Aorta (tissue), 5 donors: ENCODE data around the gene GRIK4. TPM values are rescaled to one million over a fixed set of nuclear protein-coding genes. Genes with fewer than 3 reads are reported as not detected.
A peak's percentile ranks its signal among the peaks of the same experiment; 100 is the strongest.

Experiments
- ATAC-seq: fragments of 200-7000 bp; cut with Tn5 transposase; one replicate; pipeline ENCODE4 v1.9.1; 2022; ENCODE audit warnings: moderate library complexity; ENCODE audit not compliant: low FRiP score
- DNase-seq, 2 donors: peaks; one replicate each; pipeline ENCODE4 v3.0.0-alpha.2; 2020
- H3K27ac ChIP-seq, 2 donors: one replicate each; pipeline ENCODE4 v1.5.1; 2013; ENCODE audit warnings: low read length in 2 of 2, mild to moderate bottlenecking in 2 of 2, moderate library complexity in 2 of 2, control low read depth in 1 of 2, inconsistent platforms in 1 of 2, low read depth in 1 of 2
- H3K27me3 ChIP-seq, 2 donors: one replicate each; pipeline ENCODE4 v1.6.1; 2013; ENCODE audit warnings: control low read depth in 1 of 2, low read length in 1 of 2, mild to moderate bottlenecking in 1 of 2, moderate library complexity in 1 of 2; ENCODE audit not compliant: insufficient read depth in 2 of 2, control insufficient read depth in 1 of 2
- H3K36me3 ChIP-seq, 2 donors: one replicate each; pipeline ENCODE4 v1.6.1; 2013; ENCODE audit warnings: control low read depth in 1 of 2, low read length in 1 of 2, mild to moderate bottlenecking in 1 of 2; ENCODE audit not compliant: insufficient read depth in 2 of 2, control insufficient read depth in 1 of 2
- H3K4me1 ChIP-seq, 2 donors: one replicate each; pipeline ENCODE4 v1.6.1; 2013; ENCODE audit warnings: low read length in 2 of 2, control low read depth in 1 of 2, mild to moderate bottlenecking in 1 of 2, moderate library complexity in 1 of 2; ENCODE audit not compliant: insufficient read depth in 2 of 2, control insufficient read depth in 1 of 2
- H3K4me3 ChIP-seq, 2 donors: one replicate each; pipeline ENCODE4 v1.5.1; 2013; ENCODE audit warnings: low read length in 2 of 2, control low read depth in 1 of 2, mild to moderate bottlenecking in 1 of 2
- H3K9me3 ChIP-seq: one replicate; pipeline ENCODE4 v1.6.1; 2013; ENCODE audit warnings: mild to moderate bottlenecking, low read length; ENCODE audit not compliant: control insufficient read depth
- whole genome bisulfite sequencing, 2 donors: extraction: QIAGEN DNeasy Blood & Tissue Kit; methylation state at CpG; one replicate each; pipeline ENCODE4 v1.1.7; 2013; 5-methylcytosine and 5-hydroxymethylcytosine counted together
- intact Hi-C, 2 donors: fragments of 100-400 bp; cut with DNase I; formaldehyde crosslinking; loops; one replicate each; pipeline versions ENCODE4 v1.14.2 to v1.15.0; 2022
- long read RNA-seq, 2 donors: library from polyadenylated mRNA; unstranded; transcript quantifications; one replicate each; pipeline ENCODE4 v2.0.0, GENCODE V29; 2020 to 2021
- polyA plus RNA-seq, 2 donors: library from polyadenylated mRNA; stranded (reverse); fragments of 200-250 nt; gene quantifications; one replicate each; pipeline ENCODE4 v1.2.3, GENCODE V29; 2013
- total RNA-seq, 2 donors: library from RNA; stranded (reverse); fragmentation: NEBNext Ultra II Directional; extraction: Animal tissue kit (Norgen Biotek cat#: 25700); gene quantifications; one replicate each; pipeline ENCODE4 v1.2.1, GENCODE V29; 2021
- donor health status: healthy with polysubstance abuse.
- donor health status: Bipolar disorder and iron deficiency.
- donor health status: DM: no; HTN: no; CAD: no.
- donor health status: DM: no; HTN: no; CAD: no.
- donor health status: DM: yes; HTN: yes; CAD: no.

The GRIK4 gene
- total RNA-seq (not detected), polyA plus RNA-seq (not detected)
- long read RNA-seq, donor 1, partial matches to known transcripts, result 0 of 1 reads
- long read RNA-seq, donor 1, other reads (novel, unspliced or antisense), result 1 of 1 reads
- long read RNA-seq, donor 2, result 0 reads

GRCh38 chr11:120511116-120511819 is at the start of gene GRIK4:
GRIK4 (plus strand) TSS chr11:120511748; CDS start chr11:120660319, 148,571 bp downstream.
- Histone ChIP-seq H3K4me1 (no peaks in the 10 kb centered on the region), H3K27me3 (no peaks in the 10 kb centered on the region), H3K9me3 (no peaks in the 10 kb centered on the region), H3K27ac (no peak within 1 kb of the TSS), H3K4me3 (peak within 1 kb of the TSS; percentile 53 to 54), H3K36me3 (no peaks in the 10 kb centered on the region)
- 1 to 2% methylated on average over 54 to 95 of the region's 95 CpGs for WGBS, 2 donors
- intact Hi-C loops, result loop anchor here (1.0 to 10.0 kb wide), 7 partner anchors 171 to 684 kb away; partner anchors contain the start of gene TECTA (in 1 of the 2)
- ATAC-seq (peak; percentile 92), DNase-seq (peak; percentile 86 to 96)

- DNase-seq, result no peak
- intact Hi-C loops, result no loop called here
- Histone ChIP-seq H3K27me3 (no peaks in the 10 kb centered on the region), H3K4me1 (no peaks in the 10 kb centered on the region), H3K4me3 (no peak overlapping the region), H3K9me3 (no peaks in the 10 kb centered on the region), H3K36me3 (peaks cover 2 to 5% of the 10 kb centered on the region in 2 donors), H3K27ac (no peak overlapping the region)
- 87 to 91% methylated on average over 2 of the region's 2 CpGs for WGBS, 2 donors
- no peak for ATAC-seq
Observed at GRCh38 chr11:120462825-120463224, 48.7 kb upstream of the GRIK4 start.

- ATAC-seq, result no peak
- 82 to 94% methylated on average over 6 of the region's 6 CpGs for WGBS, 2 donors
- H3K9me3 ChIP-seq, result no peaks in the 10 kb centered on the region
- H3K27me3 ChIP-seq, result no peaks in the 10 kb centered on the region
- no peak overlapping the region for H3K27ac ChIP-seq
- H3K4me3 ChIP-seq, result no peak overlapping the region
- peaks cover 4 to 5% of the 10 kb centered on the region in 2 donors for H3K36me3 ChIP-seq
- DNase-seq, result no peak
- no peaks in the 10 kb centered on the region for H3K4me1 ChIP-seq
- intact Hi-C loops, result no loop called here
Observed at GRCh38 chr11:120465921-120466534, 45.5 kb upstream of the GRIK4 start.

GRCh38 chr11:120467627-120468026 is 43.9 kb upstream of the GRIK4 start:
- peaks cover 4 to 5% of the 10 kb centered on the region in 2 donors for H3K36me3 ChIP-seq
- intact Hi-C loops, result no loop called here
- ATAC-seq, result no peak

GRCh38 chr11:120471131-120471530 is 40.4 kb upstream of the GRIK4 start:
- intact Hi-C loops, result no loop called here
- no peaks in the 10 kb centered on the region for H3K9me3 ChIP-seq
- no peaks in the 10 kb centered on the region for H3K27me3 ChIP-seq
- DNase-seq (no peak), ATAC-seq (no peak)
- H3K27ac ChIP-seq, result no peak overlapping the region
- no peak overlapping the region for H3K4me3 ChIP-seq
- H3K36me3 ChIP-seq, result peaks cover 0 to 5% of the 10 kb centered on the region in 2 donors
- no peaks in the 10 kb centered on the region for H3K4me1 ChIP-seq
- WGBS, 2 donors, result 92 to 98% methylated on average over 1 of the region's 1 CpG

More at GRCh38 chr11:120467627-120468026, 43.9 kb upstream of the GRIK4 start:
- no peaks in the 10 kb centered on the region for H3K4me1 ChIP-seq
- no peaks in the 10 kb centered on the region for H3K9me3 ChIP-seq
- H3K4me3 ChIP-seq, result no peak overlapping the region
- 92 to 96% methylated on average over 6 of the region's 6 CpGs for WGBS, 2 donors
- H3K27me3 ChIP-seq, result no peaks in the 10 kb centered on the region
- no peak for DNase-seq
- H3K27ac ChIP-seq, result no peak overlapping the region

- ATAC-seq, result no peak
- H3K4me3 ChIP-seq, result no peak overlapping the region
- no peak for DNase-seq
- no peak overlapping the region for H3K27ac ChIP-seq
- H3K4me1 ChIP-seq, result no peaks in the 10 kb centered on the region
- peaks cover 0 to 5% of the 10 kb centered on the region in 2 donors for H3K36me3 ChIP-seq
- H3K9me3 ChIP-seq, result no peaks in the 10 kb centered on the region
- no peaks in the 10 kb centered on the region for H3K27me3 ChIP-seq
- WGBS, 2 donors, result 91% methylated on average over 3 of the region's 3 CpGs
- intact Hi-C loops, result no loop called here
Observed at GRCh38 chr11:120471994-120472393, 39.6 kb upstream of the GRIK4 start.

GRCh38 chr11:120473503-120473902 is 38.0 kb upstream of the GRIK4 start:
- Histone ChIP-seq H3K4me3 (no peak overlapping the region), H3K27me3 (no peaks in the 10 kb centered on the region), H3K9me3 (no peaks in the 10 kb centered on the region), H3K27ac (no peak overlapping the region), H3K36me3 (peaks cover 0 to 6% of the 10 kb centered on the region in 2 donors), H3K4me1 (no peaks in the 10 kb centered on the region)
- 68 to 79% methylated on average over 3 of the region's 3 CpGs for WGBS, 2 donors
- ATAC-seq, result no peak
- intact Hi-C loops, result no loop called here
- no peak for DNase-seq

GRCh38 chr11:120482149-120482548 is 29.4 kb upstream of the GRIK4 start:
- Histone ChIP-seq H3K4me1 (no peaks in the 10 kb centered on the region), H3K9me3 (no peaks in the 10 kb centered on the region), H3K36me3 (peaks cover 13 to 14% of the 10 kb centered on the region in 2 donors), H3K27me3 (no peaks in the 10 kb centered on the region), H3K4me3 (no peak overlapping the region), H3K27ac (no peak overlapping the region)
- DNase-seq (no peak), ATAC-seq (no peak)
- intact Hi-C loops, result no loop called here
- 88 to 97% methylated on average over 6 of the region's 6 CpGs for WGBS, 2 donors
